SKM-1 (cell line): ENCODE measurements around the gene IFNA14.
A peak's percentile ranks its signal among the peaks of the same experiment; 100 is the strongest.
"Not testable (repeated sequence)": the region's sequence is repeated elsewhere in the genome, so short reads cannot be mapped to it uniquely, and the experiment has no call there.

Experiments
- DNase-seq: peaks from one replicate; lab custom pipeline; 2025; ENCODE audit not compliant: unreplicated experiment; lab: John Stamatoyannopoulos, UW

Gene IFNA14

GRCh38 chr9:21239911-21240310, at the start of gene IFNA14:
TSS of gene IFNA14 (minus strand) at chr9:21240005. CDS start at chr9:21239935, 70 bp downstream.
- peak; percentile 45 for DNase-seq

GRCh38 chr9:21287280-21287679, 47.5 kb upstream of the IFNA14 start:
- DNase-seq = no peak

DNA sequence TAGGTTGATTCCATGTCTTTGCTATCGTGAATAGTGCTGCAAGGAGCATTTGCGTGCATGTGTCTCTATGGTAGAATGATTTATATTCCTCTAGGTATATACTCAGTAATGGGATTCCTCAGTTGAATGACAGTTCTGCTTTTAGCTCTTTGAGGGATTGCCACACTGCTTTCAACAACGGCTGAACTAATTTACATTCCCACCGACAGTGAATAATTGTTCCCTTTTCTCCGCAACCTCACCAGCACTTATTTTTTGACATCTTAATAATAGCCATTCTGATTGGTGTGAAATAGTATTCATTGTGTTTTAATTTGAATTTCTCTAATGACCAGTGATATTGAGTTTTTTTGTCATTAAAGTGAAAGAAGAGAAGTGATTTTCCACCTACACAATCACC, 46.9 kb upstream of the IFNA14 start:
- peak; percentile 16 for DNase-seq

DNA sequence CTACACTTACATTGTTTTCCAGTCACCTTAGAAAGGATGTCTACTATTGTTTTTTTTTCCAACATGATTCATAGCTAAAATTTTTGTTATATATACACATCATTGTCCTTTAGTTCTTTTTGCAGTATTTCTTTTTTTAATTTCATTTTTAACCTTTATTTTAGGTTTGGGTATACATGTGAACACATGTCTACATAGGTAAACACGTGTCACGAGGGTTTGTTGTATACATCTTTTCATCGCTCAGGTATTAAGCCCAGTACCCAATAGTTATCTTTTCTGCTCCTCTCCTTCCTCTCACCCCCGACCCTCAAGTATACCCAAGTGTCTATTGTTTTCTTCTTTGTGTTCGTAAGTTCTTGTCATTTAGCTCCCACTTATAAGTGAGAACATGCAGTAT, 46.3 kb upstream of the IFNA14 start:
- no peak for DNase-seq

DNA sequence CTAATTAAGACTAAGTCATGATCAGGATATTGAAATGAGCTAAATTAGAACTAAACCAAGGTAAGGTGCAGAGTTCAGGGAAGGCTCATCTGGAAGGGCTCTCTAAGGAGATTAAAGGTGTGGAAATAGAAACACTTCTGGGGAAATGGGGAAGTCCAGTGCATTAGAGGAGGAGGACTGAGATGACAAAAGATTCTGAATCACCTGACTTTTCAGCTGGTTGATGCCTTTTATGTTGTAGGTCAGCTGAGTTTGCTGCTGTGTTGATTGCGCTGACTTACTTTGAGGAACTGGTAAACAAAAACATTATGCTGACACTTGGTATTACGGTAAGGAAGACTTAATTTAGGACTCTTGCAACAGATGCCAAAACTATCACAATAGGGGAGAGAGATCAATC, 41.5 kb upstream of the IFNA14 start:
- DNase-seq = no peak

GRCh38 chr9:21268347-21268657, 28.5 kb upstream of the IFNA14 start:
- no peak for DNase-seq

DNA sequence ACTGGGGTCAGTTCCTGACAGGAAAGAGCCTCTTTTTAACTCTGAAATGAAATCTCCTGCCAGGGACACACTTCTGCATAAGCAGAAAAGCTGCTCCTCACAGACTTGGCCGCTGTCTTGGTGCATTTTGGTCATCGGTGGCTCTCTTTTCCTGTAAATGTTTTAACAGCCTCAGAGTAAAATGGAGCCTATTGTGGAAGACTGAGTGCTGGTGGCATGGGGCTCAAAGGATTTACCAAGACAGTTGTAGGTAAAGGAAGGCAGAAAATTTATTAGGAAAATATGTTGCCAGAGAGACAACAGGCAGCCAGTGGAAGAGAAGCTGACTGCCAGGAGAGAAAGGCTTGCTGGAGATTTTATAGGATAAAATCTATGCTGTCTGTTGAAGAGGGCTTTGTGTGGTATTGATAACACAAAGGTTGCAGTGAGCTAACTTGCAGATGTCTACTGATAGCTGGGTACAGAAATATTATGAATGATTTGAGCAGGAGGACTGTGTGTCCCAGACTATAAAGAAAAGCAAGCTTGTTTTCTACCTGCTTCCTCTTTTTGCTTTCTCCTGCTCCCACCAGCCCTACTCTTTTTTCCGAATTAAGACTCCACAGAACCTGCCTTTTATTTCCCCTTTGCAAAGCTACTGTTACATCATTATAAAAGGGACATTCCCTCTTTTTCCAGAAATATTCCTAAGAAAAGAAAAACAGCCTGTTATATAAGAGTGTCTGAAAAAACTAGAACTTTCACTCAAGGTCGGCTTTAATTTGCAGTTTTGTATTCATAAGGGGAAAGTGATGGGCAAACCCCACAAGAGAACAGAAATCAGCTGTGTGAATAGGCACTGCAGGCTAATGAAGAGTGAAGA, 27.9 kb upstream of the IFNA14 start:
- DNase-seq = no peak

DNA sequence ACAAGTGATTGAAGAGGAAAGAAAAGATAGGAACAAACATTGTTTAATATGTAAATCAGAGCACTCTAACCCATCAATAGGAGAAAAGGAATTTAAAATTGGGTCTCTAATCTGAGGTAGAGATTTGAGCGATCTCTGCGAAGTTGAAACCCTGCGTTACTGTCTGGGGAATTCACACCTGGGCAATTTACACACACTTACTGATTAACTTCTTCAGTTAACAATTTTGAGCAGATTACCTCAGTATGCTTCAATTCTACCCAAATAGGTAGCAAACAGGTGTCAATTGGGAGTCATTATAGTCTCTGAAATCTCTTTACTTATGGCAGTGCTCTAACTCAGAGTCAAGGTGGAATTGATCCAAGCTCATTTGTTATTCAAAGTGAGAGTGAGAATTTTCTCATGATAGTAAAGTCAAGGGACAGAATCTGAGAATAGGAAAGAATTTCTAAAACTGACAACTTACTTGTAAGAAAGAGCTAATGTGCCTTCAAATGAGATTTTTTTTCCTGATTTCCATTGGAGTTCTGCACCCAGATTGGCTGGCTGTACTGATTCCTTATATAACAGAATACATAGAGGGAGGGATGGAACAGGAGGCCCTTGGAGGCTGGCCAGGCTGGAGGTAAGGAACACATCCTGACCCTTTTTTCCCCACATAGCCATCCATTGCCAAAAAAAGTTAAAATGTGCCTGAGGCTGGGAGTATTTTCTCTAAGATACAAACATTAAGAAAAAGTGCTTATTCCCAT, 27.1 kb upstream of the IFNA14 start:
- no peak for DNase-seq

GRCh38 chr9:21265421-21266189, 25.8 kb upstream of the IFNA14 start:
- no peak for DNase-seq

DNA sequence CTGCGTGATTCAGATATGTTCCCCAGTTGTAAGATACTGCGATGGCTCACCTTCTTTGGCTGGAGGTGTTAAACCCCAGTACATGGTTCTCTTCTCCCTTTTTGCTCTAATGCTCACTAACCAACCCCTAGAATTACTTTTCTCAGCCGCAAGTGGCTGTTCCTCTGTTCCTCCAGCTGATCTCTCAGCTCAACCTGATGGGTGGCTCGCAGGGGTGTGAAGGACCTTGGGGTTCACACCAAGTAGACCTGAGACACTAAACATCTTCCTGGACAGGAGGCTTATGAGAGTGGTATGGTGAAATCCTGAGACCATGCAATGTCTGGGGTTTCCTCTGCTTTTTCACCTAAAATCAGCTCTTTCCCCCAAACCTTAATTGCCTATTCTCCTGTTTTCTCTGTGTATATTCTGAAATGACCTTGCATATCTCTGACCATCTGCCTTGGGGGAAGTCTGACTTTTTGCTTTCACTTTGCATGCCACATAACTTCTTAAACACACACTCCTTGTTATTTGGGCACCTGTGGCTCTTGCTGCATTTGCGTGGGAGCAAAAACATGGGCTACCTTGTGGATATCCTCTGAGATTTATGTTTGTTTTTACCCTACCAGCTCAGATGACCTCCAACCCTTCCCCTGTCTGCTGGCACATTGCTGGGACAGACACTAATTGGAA, 15.9 kb upstream of the IFNA14 start:
- DNase-seq = no peak

GRCh38 chr9:21252721-21253547, 13.1 kb upstream of the IFNA14 start:
- DNase-seq = peak; percentile 89

DNA sequence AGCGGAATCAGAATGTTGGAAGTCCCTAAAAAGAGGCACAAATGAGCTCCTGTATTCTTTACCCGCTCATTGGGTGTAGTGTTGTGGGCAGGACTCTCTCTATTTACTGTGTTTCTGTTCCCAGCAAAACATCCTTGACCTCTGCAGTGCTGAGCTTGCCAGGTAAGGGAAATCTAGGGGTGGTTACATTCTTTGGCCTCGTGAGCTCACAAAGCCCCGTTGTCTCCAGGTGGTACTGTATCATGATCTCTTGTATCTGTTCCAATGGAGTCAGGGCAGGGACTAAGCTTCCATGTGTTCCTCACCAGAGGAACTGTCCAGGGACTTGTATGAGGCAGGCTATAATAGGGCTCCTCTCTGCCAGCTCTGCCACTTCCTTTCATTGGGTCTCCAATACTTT, 11.8 kb upstream of the IFNA14 start:
- no peak for DNase-seq

GRCh38 chr9:21251190-21251589, 11.4 kb upstream of the IFNA14 start:
- DNase-seq = no peak

DNA sequence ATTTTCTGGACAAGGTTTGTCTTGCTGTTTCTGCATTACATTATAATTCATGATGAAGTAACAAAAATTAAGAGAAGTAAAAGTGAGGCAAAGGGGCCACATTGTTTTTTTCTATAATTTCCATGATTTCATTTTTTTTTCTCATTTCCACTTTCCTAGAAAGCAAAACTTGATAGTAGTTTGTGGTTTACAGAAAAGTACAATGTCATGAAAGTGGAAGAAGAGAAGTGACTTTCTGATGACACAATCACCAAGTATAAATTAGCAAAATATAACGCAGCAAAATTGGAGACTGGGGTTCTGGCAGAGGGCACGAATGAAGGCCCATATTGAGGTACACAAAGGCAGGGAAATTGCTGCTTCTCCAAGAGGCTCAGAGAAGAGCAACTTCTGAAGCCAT, 5.0 kb upstream of the IFNA14 start:
- peak; percentile 5 for DNase-seq

GRCh38 chr9:21236360-21236714, 3.5 kb downstream of the IFNA14 start:
- not testable (repeated sequence) for DNase-seq

DNA sequence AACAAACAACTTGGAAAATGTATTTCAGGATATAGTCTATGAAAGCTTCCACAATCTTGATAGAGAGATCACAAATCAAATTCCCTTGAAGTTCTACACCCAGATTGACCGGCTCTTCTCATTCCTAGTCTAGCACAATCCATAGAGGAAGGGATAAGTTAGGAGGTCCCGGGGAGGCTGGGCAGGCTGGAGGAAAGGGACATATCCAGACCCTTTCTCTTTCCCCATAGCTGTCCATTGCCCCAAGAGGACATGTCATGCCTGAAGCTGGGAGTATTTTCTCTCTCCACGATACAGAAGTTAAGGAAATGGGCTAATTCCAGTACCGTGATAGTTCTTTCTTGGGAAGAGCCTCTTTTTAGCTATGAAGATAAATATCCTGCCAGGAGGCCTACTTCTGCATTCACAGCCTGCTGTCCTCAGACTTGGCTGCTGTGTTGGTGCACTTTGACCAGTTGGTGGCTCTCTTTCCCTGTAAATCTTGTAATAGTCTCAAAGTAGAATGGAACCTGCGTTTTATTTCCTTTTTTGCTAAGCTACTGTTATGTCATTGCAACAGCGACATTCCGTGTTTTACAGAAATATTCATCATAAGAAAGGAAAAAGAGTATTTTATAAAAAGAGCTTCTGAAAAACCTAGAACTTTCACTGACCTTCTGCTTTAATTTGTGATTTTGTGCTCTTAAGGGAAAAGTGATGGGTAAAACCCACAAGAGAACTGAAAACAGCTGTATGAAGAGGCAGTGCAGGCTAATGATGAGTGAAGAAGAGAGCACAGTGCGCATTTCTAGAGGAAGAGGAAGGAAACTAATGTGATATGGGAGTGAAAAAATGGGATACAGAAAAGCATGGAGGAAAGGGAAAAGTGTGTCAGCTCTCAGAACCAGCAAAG, 4.1 kb downstream of the IFNA14 start:
- DNase-seq = peak; percentile 85

- DNase-seq = no peak
Observed at GRCh38 chr9:21234153-21234687, 5.6 kb downstream of the IFNA14 start.

GRCh38 chr9:21233258-21233657, 6.5 kb downstream of the IFNA14 start:
- no peak for DNase-seq

GRCh38 chr9:21228122-21228521, 11.7 kb downstream of the IFNA14 start, which contains the start of gene IFNA17:
TSS of gene IFNA17 (minus strand) at chr9:21228222. CDS start at chr9:21228173, 49 bp downstream.
- DNase-seq = no peak
